Measurements from ENCODE around the gene AMN.

Gene AMN

GRCh38 chr14:102916347-102917055 is 6.0 kb upstream of the AMN start:
- no peaks in the 10 kb centered on the region for H4K20me1 ChIP-seq (ENCODE audit: insufficient read depth, low read length)

GRCh38 chr14:102917056-102917385 is 5.4 kb upstream of the AMN start:
- H3K9ac ChIP-seq (ENCODE audit: low read length) = no peak overlapping the region
- no peaks in the 10 kb centered on the region for H3K27me3 ChIP-seq (replicated peaks; ENCODE audit: insufficient read depth, low read length)
- H3K4me3 ChIP-seq (ENCODE audit: low read length) = no peak overlapping the region
- H3K4me1 ChIP-seq (ENCODE audit: low read length) = no peaks in the 10 kb centered on the region
- no peak overlapping the region for H3K4me2 ChIP-seq (ENCODE audit: low read depth, low read length)
- H3K27ac ChIP-seq (ENCODE audit: low read length) = no peak overlapping the region
- H3K9me2 ChIP-seq (replicated peaks; ENCODE audit: insufficient read depth, low read length) = no peaks in the 10 kb centered on the region
- H3K79me2 ChIP-seq (ENCODE audit: low read length) = no peaks in the 10 kb centered on the region
- no peaks in the 10 kb centered on the region for H3F3A ChIP-seq (ENCODE audit: insufficient read depth, low read length)
- no peak for DNase-seq
- no peaks in the 10 kb centered on the region for H3K9me3 ChIP-seq (replicated peaks; ENCODE audit: insufficient read depth, low read length)
- H4K20me1 ChIP-seq (ENCODE audit: insufficient read depth, low read length) = no peaks in the 10 kb centered on the region
- H3K36me3 ChIP-seq (replicated peaks; ENCODE audit: insufficient read depth, low read length) = no peaks in the 10 kb centered on the region
- TF ChIP-seq EZH2phosphoT487 (IDR thresholded peaks at IDR 0.05; ENCODE audit: low read length) (no peak), CTCF (IDR thresholded peaks at IDR 0.05; ENCODE audit: low read length) (no peak), EZH2 (optimal IDR thresholded peaks at IDR 0.05; ENCODE audit: low read depth, low read length) (no peak)
- H2AFZ ChIP-seq (ENCODE audit: low read length) = no peak overlapping the region

More at GRCh38 chr14:102916347-102917055, 6.0 kb upstream of the AMN start:
- Histone ChIP-seq H3K9ac (ENCODE audit: low read length) (no peak overlapping the region), H3K79me2 (ENCODE audit: low read length) (no peaks in the 10 kb centered on the region), H3K27ac (ENCODE audit: low read length) (no peak overlapping the region), H3K9me2 (replicated peaks; ENCODE audit: insufficient read depth, low read length) (no peaks in the 10 kb centered on the region), H3F3A (ENCODE audit: insufficient read depth, low read length) (no peaks in the 10 kb centered on the region), H3K4me2 (ENCODE audit: low read depth, low read length) (no peak overlapping the region), H3K27me3 (replicated peaks; ENCODE audit: insufficient read depth, low read length) (no peaks in the 10 kb centered on the region), H3K4me1 (ENCODE audit: low read length) (no peaks in the 10 kb centered on the region), H3K9me3 (replicated peaks; ENCODE audit: insufficient read depth, low read length) (no peaks in the 10 kb centered on the region), H3K36me3 (replicated peaks; ENCODE audit: insufficient read depth, low read length) (no peaks in the 10 kb centered on the region), H2AFZ (ENCODE audit: low read length) (no peak overlapping the region), H3K4me3 (ENCODE audit: low read length) (no peak overlapping the region)
- TF ChIP-seq EZH2phosphoT487 (IDR thresholded peaks at IDR 0.05; ENCODE audit: low read length) (no peak), CTCF (IDR thresholded peaks at IDR 0.05; ENCODE audit: low read length) (no peak), EZH2 (optimal IDR thresholded peaks at IDR 0.05; ENCODE audit: low read depth, low read length) (no peak)
- no peak for DNase-seq

- H3K9ac ChIP-seq (ENCODE audit: low read length) = no peak overlapping the region
- TF ChIP-seq CTCF (IDR thresholded peaks at IDR 0.05; ENCODE audit: low read length) (peak; percentile 50), EZH2phosphoT487 (IDR thresholded peaks at IDR 0.05; ENCODE audit: low read length) (no peak)
- no peak overlapping the region for H3K4me3 ChIP-seq (ENCODE audit: low read length)
- no peak overlapping the region for H3K4me2 ChIP-seq (ENCODE audit: low read depth, low read length)
- no peaks in the 10 kb centered on the region for H3K36me3 ChIP-seq (replicated peaks; ENCODE audit: insufficient read depth, low read length)
- H3K9me3 ChIP-seq (replicated peaks; ENCODE audit: insufficient read depth, low read length) = no peaks in the 10 kb centered on the region
- no peaks in the 10 kb centered on the region for H3F3A ChIP-seq (ENCODE audit: insufficient read depth, low read length)
- no peaks in the 10 kb centered on the region for H3K79me2 ChIP-seq (ENCODE audit: low read length)
- H2AFZ ChIP-seq (ENCODE audit: low read length) = no peak overlapping the region
- H4K20me1 ChIP-seq (ENCODE audit: insufficient read depth, low read length) = no peaks in the 10 kb centered on the region
- no peaks in the 10 kb centered on the region for H3K9me2 ChIP-seq (replicated peaks; ENCODE audit: insufficient read depth, low read length)
- H3K27me3 ChIP-seq (replicated peaks; ENCODE audit: insufficient read depth, low read length) = no peaks in the 10 kb centered on the region
- DNase-seq = peak; percentile 13
- no peak overlapping the region for H3K27ac ChIP-seq (ENCODE audit: low read length)
- no peaks in the 10 kb centered on the region for H3K4me1 ChIP-seq (ENCODE audit: low read length)
Observed at GRCh38 chr14:102917469-102918211, 4.8 kb upstream of the AMN start.

Measured in MM.1S (cell line).